GM23338 (cell line): Measurements from ENCODE around the gene SGSH. TPM values are rescaled to one million over a fixed set of nuclear protein-coding genes. Genes with fewer than 3 reads are reported as not detected.

Source experiments
- ATAC-seq: fragments of 200-7000 bp; cut with Tn5 transposase; 3 replicates; pipeline ENCODE4 v1.9.1; 2020
- DNase-seq: peaks from one replicate; pipeline ENCODE4 v3.0.0-alpha.2; 2015; ENCODE audit warnings: low spot score
- H2AFZ ChIP-seq: fragments of 200-600 bp; sonication (generic); 2 replicates; pipeline ENCODE4 v1.8.0; 2016; ENCODE audit warnings: antibody characterized with exemption, mild to moderate bottlenecking, moderate library complexity
- H3F3A ChIP-seq: fragments of 200-600 bp; sonication (generic); replicated peaks from 2 replicates; pipeline ENCODE4 v1.8.0; 2017; ENCODE audit warnings: antibody characterized with exemption, mixed run types, low read depth
- H3K27ac ChIP-seq: fragments of 200-600 bp; sonication (generic); 2 replicates; pipeline ENCODE4 v1.6.1; 2016; ENCODE audit warnings: low read depth
- H3K27me3 ChIP-seq: fragments of 200-600 bp; sonication (generic); 2 replicates; pipeline ENCODE4 v1.8.0; 2016; ENCODE audit warnings: mild to moderate bottlenecking, mixed run types, moderate library complexity; ENCODE audit not compliant: insufficient read depth
- H3K36me3 ChIP-seq: fragments of 200-600 bp; sonication (generic); 2 replicates; pipeline ENCODE4 v1.8.0; 2016; ENCODE audit warnings: mild to moderate bottlenecking; ENCODE audit not compliant: insufficient read depth
- H3K4me1 ChIP-seq: fragments of 200-600 bp; sonication (generic); 2 replicates; pipeline ENCODE4 v1.8.0; 2016; ENCODE audit warnings: mild to moderate bottlenecking, moderate library complexity; ENCODE audit not compliant: insufficient read depth
- H3K4me2 ChIP-seq: fragments of 200-600 bp; sonication (generic); 2 replicates; pipeline ENCODE4 v1.7.1; 2017; ENCODE audit warnings: mixed run types
- H3K4me3 ChIP-seq: fragments of 200-600 bp; sonication (generic); 2 replicates; pipeline ENCODE4 v1.6.1; 2016; ENCODE audit warnings: mixed run types
- H3K79me2 ChIP-seq: fragments of 200-600 bp; sonication (generic); replicated peaks from 2 replicates; pipeline ENCODE4 v1.8.0; 2017; ENCODE audit warnings: mild to moderate bottlenecking; ENCODE audit not compliant: insufficient read depth
- H3K9me2 ChIP-seq: fragments of 200-600 bp; sonication (generic); 2 replicates; pipeline ENCODE4 v1.8.0; 2017; ENCODE audit not compliant: insufficient read depth
- H4K20me1 ChIP-seq: fragments of 200-600 bp; sonication (generic); replicated peaks from 2 replicates; pipeline ENCODE4 v1.8.0; 2017; ENCODE audit warnings: mild to moderate bottlenecking; ENCODE audit not compliant: insufficient read depth
- H3K27ac Mint-ChIP-seq: 2 replicates; pipeline ENCODE4 v1.8.0; 2020; ENCODE audit warnings: inconsistent platforms, mild to moderate bottlenecking, moderate library complexity, mixed read lengths
- H3K27me3 Mint-ChIP-seq: 3 replicates; pipeline ENCODE4 v1.8.0; 2022; ENCODE audit warnings: low read depth, mild to moderate bottlenecking, moderate library complexity, mixed read lengths, inconsistent platforms; ENCODE audit not compliant: insufficient read depth, poor library complexity
- H3K36me3 Mint-ChIP-seq: 3 replicates; pipeline ENCODE4 v1.8.0; 2021; ENCODE audit warnings: low read depth, mild to moderate bottlenecking, inconsistent platforms, moderate library complexity, mixed read lengths
- H3K4me1 Mint-ChIP-seq: 3 replicates; pipeline ENCODE4 v1.8.0; 2020; ENCODE audit warnings: mild to moderate bottlenecking, inconsistent platforms, mixed read lengths
- H3K4me3 Mint-ChIP-seq: 3 replicates; pipeline ENCODE4 v1.8.0; 2021; ENCODE audit warnings: moderate library complexity, mild to moderate bottlenecking, inconsistent platforms, mixed read lengths
- H3K9me3 Mint-ChIP-seq: 3 replicates; pipeline ENCODE4 v1.8.0; 2020; ENCODE audit warnings: moderate library complexity, mild to moderate bottlenecking, inconsistent platforms, mixed read lengths
- CREB1 ChIP-seq: fragments of 250-450 bp; sonication (Bioruptor Pico); IDR thresholded peaks from 2 replicates; pipeline ENCODE4 v1.5.0; 2020; ENCODE audit warnings: low read depth, mild to moderate bottlenecking, moderate library complexity
- CTCF ChIP-seq, 2 experiments: fragments of 200-600 bp in 1 of 2; sonication (generic) in 1 of 2; conservative IDR thresholded peaks; 2 replicates each; pipeline versions ENCODE4 v1.5.1 to v1.6.1; 2016 to 2017; ENCODE audit warnings: antibody characterized with exemption in 2 of 2, low read depth in 2 of 2, mild to moderate bottlenecking in 2 of 2, moderate library complexity in 1 of 2
- ETS1 ChIP-seq: IDR thresholded peaks from 2 replicates; pipeline ENCODE4 v1.6.1; 2016; ENCODE audit warnings: antibody characterized with exemption
- EZH2 ChIP-seq: fragments of 200-600 bp; sonication (generic); IDR thresholded peaks from one replicate; pipeline ENCODE4 v1.8.0; 2017; ENCODE audit warnings: antibody characterized with exemption, mild to moderate bottlenecking, low read depth; ENCODE audit not compliant: unreplicated experiment
- EZH2phosphoT487 ChIP-seq: fragments of 200-600 bp; sonication (generic); IDR thresholded peaks from one replicate; pipeline ENCODE4 v1.8.1; 2018; ENCODE audit warnings: antibody characterized with exemption; ENCODE audit not compliant: unreplicated experiment
- JUNB ChIP-seq: IDR thresholded peaks from one replicate; pipeline ENCODE4 v1.6.1; 2016; ENCODE audit warnings: antibody characterized with exemption; ENCODE audit not compliant: unreplicated experiment
- NANOG ChIP-seq: IDR thresholded peaks from 2 replicates; pipeline ENCODE4 v1.6.1; 2016; ENCODE audit warnings: antibody characterized with exemption, borderline replicate concordance
- POLR2AphosphoS5 ChIP-seq: IDR thresholded peaks from 2 replicates; pipeline ENCODE4 v1.6.1; 2016; ENCODE audit warnings: antibody characterized with exemption, low read depth
- REST ChIP-seq: IDR thresholded peaks from one replicate; pipeline ENCODE4 v1.6.1; 2018; ENCODE audit warnings: antibody characterized with exemption; ENCODE audit not compliant: unreplicated experiment
- STAT1 ChIP-seq: IDR thresholded peaks from one replicate; pipeline ENCODE4 v1.6.1; 2016; ENCODE audit warnings: antibody characterized with exemption; ENCODE audit not compliant: unreplicated experiment
- ZNF114 ChIP-seq: fragments of 250-450 bp; sonication (Bioruptor Pico); IDR thresholded peaks from 2 replicates; pipeline ENCODE4 v1.5.0; 2020; ENCODE audit warnings: mild to moderate bottlenecking, moderate library complexity
- ZNF331 ChIP-seq: fragments of 250-450 bp; sonication (Bioruptor Pico); IDR thresholded peaks from 2 replicates; pipeline ENCODE4 v1.5.0; 2020; ENCODE audit warnings: low read depth, mild to moderate bottlenecking, moderate library complexity
- ZNF462 ChIP-seq: fragments of 250-450 bp; sonication (Bioruptor Pico); IDR thresholded peaks from 2 replicates; pipeline ENCODE4 v1.5.0; 2020; ENCODE audit warnings: mild to moderate bottlenecking, moderate library complexity
- polyA plus RNA-seq: library from polyadenylated mRNA; unstranded; fragments of >200 nt; fragmentation: Nextera tagmentation; extraction: Ambion mirVana; gene quantifications from 2 replicates; pipeline ENCODE4 v1.2.1, GENCODE V29; 2016
- total RNA-seq: library from RNA; depleted of rRNA; stranded (reverse); fragments of >200 nt; shearing (Covaris generic); gene quantifications from 2 replicates; pipeline ENCODE4 v1.2.3, GENCODE V29; 2014

The SGSH gene
- total and polyA plus RNA-seq, 2 experiments from 2014 or later, result 9.6 to 17.5 TPM

- Mint-ChIP-seq H3K27ac (peak overlapping the region; percentile 52; the same call in 1 of the 2 replicates), H3K36me3 (peaks cover 27% of the 10 kb centered on the region), H3K4me1 (peaks cover 11% of the 10 kb centered on the region), H3K9me3 (no peaks in the 10 kb centered on the region; the same call in 2 of the 3 replicates), H3K4me3 (peak overlapping the region; percentile 94), H3K27me3 (peaks cover 7% of the 10 kb centered on the region)
- H3F3A ChIP-seq, result peaks cover 7% of the 10 kb centered on the region; the same call in 1 of the 2 replicates
- H3K36me3 ChIP-seq, result no peaks in the 10 kb centered on the region
- ATAC-seq (peak; percentile 13), DNase-seq (peak; percentile 33)
- TF ChIP-seq JUNB (no peak), ZNF462 (no peak), ZNF114 (no peak), ETS1 (no peak), CREB1 (no peak), REST (no peak), CTCF (conservative IDR thresholded peaks at IDR 0.05; ENCODE audit: low read depth in 2 of 2) (no peak), STAT1 (no peak), POLR2AphosphoS5 (no peak), NANOG (no peak), EZH2 (no peak), ZNF331 (CRISPR knock-in tag) (no peak), EZH2phosphoT487 (no peak)
- no peaks in the 10 kb centered on the region for H3K27me3 ChIP-seq
- H2AFZ ChIP-seq, result peak overlapping the region; percentile 94
- no peak overlapping the region for H3K27ac ChIP-seq
- no peaks in the 10 kb centered on the region for H4K20me1 ChIP-seq
- peak overlapping the region; percentile 97 for H3K4me2 ChIP-seq
- 0 out of 2 replicates have a peak, but pooled peaks cover 3% of the 10 kb centered on the region for H3K4me1 ChIP-seq
- peak overlapping the region; percentile 93 for H3K4me3 ChIP-seq
- H3K79me2 ChIP-seq, result peaks cover 7% of the 10 kb centered on the region; the same call in 1 of the 2 replicates
- H3K9me2 ChIP-seq, result no peaks in the 10 kb centered on the region
These were observed 945 bp downstream of the SGSH start for GRCh38 chr17:80219013-80219762.
